ENCODE data around the gene NSF.
A peak's percentile ranks its signal among the peaks of the same experiment; 100 is the strongest.
"Not testable (repeated sequence)": the region's sequence is repeated elsewhere in the genome, so short reads cannot be mapped to it uniquely, and the experiment has no call there.

The NSF gene
- long read RNA-seq, transcript NSF-201 (21 exons, 3,983 nt) = major isoform, 187 of 236 reads
- long read RNA-seq, transcript NSF-206 (20 exons, 2,667 nt) = minor isoform, 5 of 236 reads
- long read RNA-seq, partial matches to known transcripts = 31 of 236 reads
- long read RNA-seq, other reads (novel, unspliced or antisense) = 13 of 236 reads

DNA sequence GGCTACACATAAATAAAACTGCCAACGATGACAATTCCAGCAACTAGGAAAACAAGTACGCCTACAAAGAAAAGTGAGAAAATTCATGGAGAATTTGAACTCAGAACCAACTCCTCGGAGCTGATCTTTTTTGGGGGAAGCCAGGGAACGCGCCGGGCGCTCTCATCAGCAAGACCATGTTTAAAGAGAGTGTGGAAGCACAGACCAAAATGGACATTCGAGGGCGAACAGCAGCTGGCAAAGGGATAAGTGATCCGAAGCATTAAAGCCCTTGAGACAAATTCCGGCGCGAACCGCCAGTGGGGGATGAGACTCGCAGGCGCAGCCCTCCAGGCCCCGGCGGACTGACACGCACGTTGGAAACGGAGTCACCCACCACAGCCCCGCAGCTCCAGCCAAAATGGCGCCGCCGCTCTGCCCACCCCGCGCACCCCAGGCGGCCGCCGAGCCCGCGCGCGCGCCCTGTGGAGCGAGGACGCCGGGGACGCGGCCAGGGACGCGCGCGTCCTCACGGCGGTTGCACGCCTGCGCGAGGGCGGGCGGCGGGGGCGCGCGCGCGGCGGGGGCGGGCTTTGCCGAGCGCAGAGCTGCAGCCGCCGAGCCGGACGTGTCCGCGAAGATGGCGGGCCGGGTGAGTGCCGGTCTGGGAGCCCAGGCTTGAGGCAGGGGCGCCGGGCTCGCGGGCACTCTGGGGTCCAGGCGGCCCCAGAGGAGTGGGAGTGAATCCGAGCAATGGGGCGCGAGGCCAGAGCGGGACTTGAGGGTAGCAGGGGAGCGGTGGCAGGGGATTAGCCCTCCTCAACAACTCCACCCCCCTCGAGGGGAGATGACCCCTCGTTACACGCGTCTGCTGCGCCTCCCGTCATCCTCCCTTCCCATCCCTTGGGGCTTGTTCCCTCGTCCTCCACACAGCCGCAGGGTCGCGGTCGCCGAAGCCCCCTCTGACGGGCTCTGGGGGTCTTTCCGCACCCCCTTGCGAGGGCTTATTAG lies at the start of gene NSF:
Gene NSF (plus strand): TSS at position 513 of the 990 bp plus-strand sequence. CDS start 107 bp downstream, at position 620.
- H3K27ac ChIP-seq (replicated peaks); H3K4me3 ChIP-seq (replicated peaks; ENCODE audit: insufficient read depth, low read length); H3K27me3 ChIP-seq (ENCODE audit: insufficient read depth, poor library complexity, severe bottlenecking); DNase-seq (ENCODE audit: low read depth in 1 of 2, low spot score in 1 of 2): not testable (repeated sequence)

DNA sequence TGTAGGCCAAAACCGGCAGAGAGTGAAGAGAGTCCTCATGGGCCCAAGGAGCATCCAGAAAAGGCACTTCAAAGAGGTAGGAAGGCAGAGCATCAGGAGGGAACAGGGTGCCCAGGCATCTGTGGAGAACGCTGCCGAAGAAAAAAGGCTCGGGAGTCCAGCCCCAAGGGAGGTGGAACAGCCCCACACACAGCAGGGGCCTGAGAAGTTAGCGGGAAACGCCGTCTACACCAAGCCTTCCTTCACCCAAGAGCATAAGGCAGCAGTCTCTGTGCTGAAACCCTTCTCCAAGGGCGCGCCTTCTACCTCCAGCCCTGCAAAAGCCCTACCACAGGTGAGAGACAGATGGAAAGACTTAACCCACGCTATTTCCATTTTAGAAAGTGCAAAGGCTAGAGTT lies 41.9 kb upstream of the NSF start:
- H3K4me3 ChIP-seq (replicated peaks; ENCODE audit: insufficient read depth, low read length); H3K27ac ChIP-seq (replicated peaks); DNase-seq (ENCODE audit: low read depth in 1 of 2, low spot score in 1 of 2); H3K27me3 ChIP-seq (ENCODE audit: insufficient read depth, poor library complexity, severe bottlenecking): not testable (repeated sequence)

DNA sequence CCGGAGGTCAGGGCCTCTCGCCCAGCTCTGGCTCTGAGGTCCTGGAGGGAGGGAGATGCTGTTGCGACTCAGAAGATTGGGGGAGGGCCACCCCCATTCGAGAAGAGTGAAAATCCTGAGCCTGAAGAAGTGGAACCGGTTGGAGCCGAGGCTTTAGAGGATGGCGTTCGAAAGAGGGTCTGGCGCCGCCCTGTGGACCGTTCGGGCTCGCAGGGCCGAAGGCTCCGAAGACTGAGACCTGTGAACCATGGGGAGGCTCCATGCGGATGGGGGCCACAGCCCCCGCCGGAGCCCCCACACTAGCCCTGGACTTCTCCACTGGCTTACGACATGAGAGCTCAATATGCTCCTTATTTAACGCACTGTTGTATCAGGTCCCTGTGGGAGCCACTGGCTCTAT lies 31.3 kb upstream of the NSF start:
- not testable (repeated sequence) for DNase-seq (ENCODE audit: low read depth in 1 of 2, low spot score in 1 of 2); H3K27me3 ChIP-seq (ENCODE audit: insufficient read depth, poor library complexity, severe bottlenecking); H3K4me3 ChIP-seq (replicated peaks; ENCODE audit: insufficient read depth, low read length); H3K27ac ChIP-seq (replicated peaks)

DNA sequence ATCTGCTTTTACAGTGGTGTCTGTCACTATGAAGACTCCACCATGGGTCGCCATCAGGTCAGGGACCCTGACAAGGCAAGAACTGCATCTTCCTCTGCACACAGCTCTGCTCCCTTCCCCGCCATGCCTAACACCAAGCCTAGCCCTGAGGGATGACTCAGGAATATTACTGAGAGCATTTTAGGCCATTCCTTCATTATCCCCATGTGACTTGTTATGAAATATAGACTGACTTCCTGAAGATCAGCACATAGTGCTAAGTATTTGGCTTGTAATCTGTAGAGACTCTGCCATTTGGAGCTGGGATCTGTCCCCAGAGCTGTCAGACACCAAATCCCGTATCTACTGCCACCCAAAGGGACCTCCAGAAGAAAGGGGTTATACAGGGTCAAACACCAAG lies 30.4 kb upstream of the NSF start:
- H3K27ac ChIP-seq (replicated peaks); H3K4me3 ChIP-seq (replicated peaks; ENCODE audit: insufficient read depth, low read length); H3K27me3 ChIP-seq (ENCODE audit: insufficient read depth, poor library complexity, severe bottlenecking); DNase-seq (ENCODE audit: low read depth in 1 of 2, low spot score in 1 of 2): not testable (repeated sequence)

DNA sequence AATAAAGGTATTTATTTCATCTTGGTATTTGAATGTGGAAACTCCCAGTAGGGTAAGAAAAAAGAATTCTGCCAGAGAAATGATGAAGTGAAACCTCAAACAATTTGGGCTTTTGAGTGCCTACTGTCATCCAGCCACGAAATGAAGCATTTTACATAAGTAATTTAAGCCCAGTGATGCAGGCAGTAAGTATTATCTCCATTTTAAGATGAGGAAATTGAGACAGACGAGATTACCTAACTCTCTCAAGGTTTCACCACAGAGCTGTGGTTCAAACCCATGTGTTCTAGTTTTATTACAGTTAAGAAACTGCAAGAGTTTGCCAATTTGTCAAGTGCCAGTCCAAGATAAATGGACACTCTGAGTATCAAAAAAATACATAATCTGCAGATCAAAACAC lies 24.2 kb upstream of the NSF start:
- H3K27ac ChIP-seq (replicated peaks); DNase-seq (ENCODE audit: low read depth in 1 of 2, low spot score in 1 of 2); H3K4me3 ChIP-seq (replicated peaks; ENCODE audit: insufficient read depth, low read length); H3K27me3 ChIP-seq (ENCODE audit: insufficient read depth, poor library complexity, severe bottlenecking): not testable (repeated sequence)

DNA sequence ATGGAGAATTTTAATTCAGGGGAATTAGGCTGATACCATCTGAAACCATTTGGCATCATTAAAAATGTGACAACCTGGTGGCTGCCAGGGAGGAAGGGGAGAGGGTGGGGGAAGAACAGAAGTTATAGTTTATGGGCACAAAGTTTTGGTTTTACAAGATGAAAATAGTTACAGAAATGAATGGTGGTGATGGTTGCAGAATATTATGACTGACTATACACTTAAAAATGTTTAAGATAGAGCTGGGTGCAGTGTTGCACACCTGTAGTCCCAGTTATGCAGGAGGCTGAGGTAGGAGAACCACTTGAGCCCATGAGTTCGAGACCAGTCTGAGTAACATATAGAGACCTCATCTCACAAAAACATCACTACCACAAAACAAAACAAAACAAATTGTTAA lies 23.5 kb upstream of the NSF start:
- DNase-seq (ENCODE audit: low read depth in 1 of 2, low spot score in 1 of 2); H3K27ac ChIP-seq (replicated peaks); H3K4me3 ChIP-seq (replicated peaks; ENCODE audit: insufficient read depth, low read length); H3K27me3 ChIP-seq (ENCODE audit: insufficient read depth, poor library complexity, severe bottlenecking): not testable (repeated sequence)

DNA sequence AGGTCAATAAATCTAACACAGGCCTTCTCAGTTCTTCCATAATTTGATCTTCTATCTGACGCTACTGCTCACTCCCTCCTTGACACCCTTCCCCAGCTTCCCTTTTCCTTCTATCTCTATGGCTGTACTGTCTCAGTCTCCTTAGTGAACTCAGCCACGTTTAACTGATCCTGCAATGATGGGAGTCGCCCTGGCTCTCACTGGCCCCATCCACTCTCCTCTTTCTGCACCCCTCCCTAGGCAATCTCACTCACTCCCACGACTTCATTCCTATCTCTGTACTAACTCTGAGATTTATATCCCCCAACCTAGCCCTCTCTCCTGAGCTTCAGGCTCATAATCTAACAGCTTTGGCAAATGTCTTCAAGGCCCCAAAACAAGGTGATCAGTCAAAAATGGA lies 18.7 kb upstream of the NSF start:
- H3K27me3 ChIP-seq (ENCODE audit: insufficient read depth, poor library complexity, severe bottlenecking); H3K4me3 ChIP-seq (replicated peaks; ENCODE audit: insufficient read depth, low read length); DNase-seq (ENCODE audit: low read depth in 1 of 2, low spot score in 1 of 2); H3K27ac ChIP-seq (replicated peaks): not testable (repeated sequence)

DNA sequence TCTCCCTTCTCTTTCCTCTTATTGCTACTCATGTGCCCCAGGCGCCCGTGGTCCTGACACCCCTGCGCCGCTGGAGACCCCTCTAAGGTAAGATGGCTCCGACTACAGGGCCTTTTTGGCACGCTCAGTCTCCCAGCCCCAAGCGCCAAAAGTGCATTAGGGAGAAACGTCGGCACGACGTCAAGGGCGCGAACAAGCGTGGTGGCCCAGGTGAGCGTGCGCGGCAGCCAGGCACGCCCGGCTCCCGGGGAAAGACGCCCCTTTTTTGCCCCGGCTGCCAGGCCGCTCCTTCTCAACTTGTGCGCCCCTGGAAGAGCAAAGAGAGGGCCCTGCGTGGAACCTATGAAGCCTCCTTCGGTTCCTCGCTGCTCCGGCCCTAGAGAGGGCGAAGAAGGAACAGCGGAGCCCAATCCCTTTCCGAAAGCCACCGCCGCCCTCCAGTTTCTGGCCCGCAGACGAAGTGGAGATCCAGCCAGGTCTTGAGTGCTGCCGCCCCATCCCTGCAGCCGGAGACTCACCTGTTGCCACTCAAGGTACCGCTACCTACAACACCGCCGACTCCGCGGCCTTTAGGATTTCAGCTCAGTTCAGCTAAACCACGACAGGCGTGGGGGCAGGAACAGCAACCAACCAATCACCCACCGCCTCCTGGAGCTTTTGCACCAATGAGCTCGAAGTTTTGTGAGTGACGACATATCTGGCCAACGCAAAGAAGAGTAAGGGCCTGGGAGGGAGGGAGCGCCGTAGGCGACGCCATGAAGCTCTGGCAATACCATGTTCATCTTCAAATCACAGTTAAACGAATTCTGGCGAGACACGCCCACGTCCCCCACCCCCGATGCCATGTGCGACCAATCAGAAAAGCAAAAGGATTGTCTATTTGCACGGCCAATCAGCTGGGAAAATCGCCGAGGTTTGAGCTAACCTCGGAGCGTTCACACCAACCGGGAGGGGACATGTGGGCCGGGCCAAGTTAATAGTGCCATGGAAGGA lies 11.1 kb upstream of the NSF start, which contains the start of gene ARL17A:
Gene ARL17A (minus strand): TSS at position 609 of the 993 bp plus-strand sequence. CDS start 3,369 bp downstream, outside the sequence.
- DNase-seq (ENCODE audit: low read depth in 1 of 2, low spot score in 1 of 2) = peak in 1 of 2 experiments; percentile 97
- not testable (repeated sequence) for H3K27me3 ChIP-seq (ENCODE audit: insufficient read depth, poor library complexity, severe bottlenecking); H3K27ac ChIP-seq (replicated peaks)
- peak within 1 kb of the TSS; percentile 20; the same call in 1 of the 2 replicates for H3K4me3 ChIP-seq (replicated peaks; ENCODE audit: insufficient read depth, low read length)

DNA sequence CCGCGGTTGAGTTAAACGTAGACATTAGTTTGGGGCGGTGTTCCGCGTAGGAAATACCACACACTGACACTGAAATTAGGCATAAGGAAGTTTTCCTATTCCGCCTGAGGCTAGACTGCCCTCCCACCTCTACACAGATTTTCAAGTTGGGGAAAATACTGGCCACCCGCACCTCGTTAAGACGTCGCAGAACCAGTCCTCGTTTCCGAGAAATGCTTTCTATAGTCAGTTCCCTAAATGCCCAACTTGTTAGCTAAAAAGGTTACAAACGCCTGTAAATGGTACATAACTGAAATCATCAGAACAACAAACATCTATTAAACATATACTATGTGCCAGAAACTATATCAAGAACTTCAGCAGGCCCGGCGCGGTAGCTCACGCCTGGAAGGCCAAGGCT lies 10.4 kb upstream of the NSF start:
- not testable (repeated sequence) for DNase-seq (ENCODE audit: low read depth in 1 of 2, low spot score in 1 of 2); H3K27me3 ChIP-seq (ENCODE audit: insufficient read depth, poor library complexity, severe bottlenecking); H3K27ac ChIP-seq (replicated peaks)
- peak; percentile 15; the same call in 1 of the 2 replicates for TF ChIP-seq SPI1 (IDR thresholded peaks at IDR 0.05; ENCODE audit: borderline replicate concordance, low read depth)
- peak overlapping the region; percentile 20; the same call in 1 of the 2 replicates for H3K4me3 ChIP-seq (replicated peaks; ENCODE audit: insufficient read depth, low read length)

DNA sequence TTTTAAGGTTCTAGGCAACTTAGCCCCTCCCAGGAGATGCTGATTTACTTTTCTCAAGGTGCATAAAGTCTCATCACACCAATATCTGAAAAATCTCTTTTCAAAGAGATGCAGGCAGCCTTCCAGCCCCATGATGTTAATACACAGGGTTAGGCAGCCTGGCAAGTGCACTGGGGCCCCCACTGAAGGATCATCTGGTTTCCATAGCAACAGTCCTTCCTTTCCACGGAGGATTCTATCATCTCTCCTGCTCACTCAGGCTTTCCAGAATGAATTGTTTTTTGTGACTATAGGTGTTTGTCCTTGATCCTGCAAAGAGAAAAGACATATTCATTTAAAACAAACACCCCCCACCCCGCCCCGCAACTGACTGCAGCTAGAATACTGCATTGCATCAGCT lies 5.0 kb upstream of the NSF start:
- not testable (repeated sequence) for H3K27ac ChIP-seq (replicated peaks); H3K27me3 ChIP-seq (ENCODE audit: insufficient read depth, poor library complexity, severe bottlenecking); H3K4me3 ChIP-seq (replicated peaks; ENCODE audit: insufficient read depth, low read length); DNase-seq (ENCODE audit: low read depth in 1 of 2, low spot score in 1 of 2)

DNA sequence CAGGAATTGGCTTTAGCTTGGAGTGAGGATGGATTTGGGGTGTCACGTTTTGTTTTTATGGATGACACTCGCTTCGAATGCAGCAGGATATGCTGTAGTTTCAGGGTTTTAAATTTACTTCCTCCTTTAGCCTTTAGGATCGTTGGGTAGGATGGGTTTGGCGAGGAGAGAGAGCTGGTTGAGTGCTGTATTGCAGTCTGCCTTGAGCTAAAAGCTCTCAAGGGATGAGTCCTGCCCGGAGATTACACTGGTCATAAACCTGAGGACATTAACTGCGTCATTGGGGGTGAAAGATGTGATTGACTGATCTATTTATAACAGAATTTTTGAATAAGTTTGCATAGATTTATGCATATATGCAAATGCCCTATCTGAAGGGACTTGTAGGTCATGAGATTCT lies 863 bp downstream of the NSF start:
- H3K27ac ChIP-seq (replicated peaks); DNase-seq (ENCODE audit: low read depth in 1 of 2, low spot score in 1 of 2); H3K4me3 ChIP-seq (replicated peaks; ENCODE audit: insufficient read depth, low read length); H3K27me3 ChIP-seq (ENCODE audit: insufficient read depth, poor library complexity, severe bottlenecking): not testable (repeated sequence)

DNA sequence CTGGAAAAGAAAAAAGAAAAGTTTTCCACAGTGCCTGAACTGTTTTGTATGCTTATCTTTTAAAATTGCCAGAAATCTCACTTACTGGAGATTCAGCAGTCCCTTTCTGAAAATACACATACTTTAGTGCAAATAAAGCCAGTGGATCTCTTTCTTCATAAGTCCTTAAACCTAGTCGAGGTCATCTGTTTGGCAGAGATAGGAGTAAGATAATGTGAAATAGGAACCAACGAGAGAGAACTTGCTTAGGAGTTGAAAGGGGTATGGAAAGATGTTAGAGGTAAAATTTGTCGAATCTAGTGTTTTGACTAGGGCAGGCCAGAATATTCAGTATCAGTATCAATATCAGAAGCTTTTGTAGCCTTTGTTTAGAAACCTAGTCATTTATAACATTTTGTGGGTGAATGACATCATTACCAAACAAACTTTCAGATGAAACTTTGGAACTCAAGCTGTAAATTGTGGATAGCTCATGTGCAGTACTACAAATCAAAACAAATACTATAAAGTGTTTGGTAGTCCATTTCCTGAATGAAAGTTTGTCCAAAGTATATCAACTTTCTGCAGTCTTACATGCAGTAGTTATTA lies 8.0 kb downstream of the NSF start:
- not testable (repeated sequence) for H3K4me3 ChIP-seq (replicated peaks; ENCODE audit: insufficient read depth, low read length); H3K27me3 ChIP-seq (ENCODE audit: insufficient read depth, poor library complexity, severe bottlenecking); H3K27ac ChIP-seq (replicated peaks); DNase-seq (ENCODE audit: low read depth in 1 of 2, low spot score in 1 of 2)

DNA sequence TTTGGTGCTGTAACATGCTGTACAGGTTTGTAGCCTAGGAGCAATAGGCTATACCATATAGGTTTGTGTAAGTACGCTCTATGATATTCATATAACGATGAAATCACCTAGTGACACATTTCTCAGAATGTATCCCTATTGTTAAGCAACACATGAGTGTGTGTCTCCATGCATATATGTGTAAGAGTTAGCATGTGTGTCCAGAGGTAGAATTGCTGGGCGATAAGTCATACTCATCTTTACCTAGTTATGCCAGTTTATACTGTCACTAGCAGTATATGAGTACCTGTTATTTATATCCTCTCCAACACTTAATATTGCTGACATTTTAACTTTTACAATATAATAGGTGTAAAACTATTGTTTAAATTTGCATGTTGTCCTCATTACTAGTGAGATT lies 10.3 kb downstream of the NSF start:
- not testable (repeated sequence) for H3K27ac ChIP-seq (replicated peaks); H3K27me3 ChIP-seq (ENCODE audit: insufficient read depth, poor library complexity, severe bottlenecking); H3K4me3 ChIP-seq (replicated peaks; ENCODE audit: insufficient read depth, low read length); DNase-seq (ENCODE audit: low read depth in 1 of 2, low spot score in 1 of 2)

Measured in HL-60 (cell line).